CD8-positive, alpha-beta memory T cell (primary cell): ENCODE results near the gene RANBP9. TPM values are rescaled to one million over a fixed set of nuclear protein-coding genes. Genes with fewer than 3 reads are reported as not detected.

Source experiments
- CTCF ChIA-PET: fragments of 350-600 bp; sonication (Branson Sonifier 250); formaldehyde crosslinking; loops from one replicate; lab custom pipeline; 2021; ENCODE audit warnings: antibody characterized with exemption; lab: Charles Lee
- POLR2A ChIA-PET: fragments of 350-600 bp; sonication (Branson Sonifier 250); formaldehyde crosslinking; loops from one replicate; lab custom pipeline; 2021; ENCODE audit warnings: antibody characterized with exemption; lab: Charles Lee
- DNase-seq, 5 donors: peaks; one replicate each; pipeline versions ENCODE4 v3.0.0 to v3.0.0-alpha.2; 2020 to 2022; ENCODE audit warnings: mixed read lengths in 1 of 5
- H3K27ac ChIP-seq: one replicate; pipeline ENCODE4 v1.7.0; 2013; ENCODE audit warnings: low read depth, mild to moderate bottlenecking, low read length, moderate library complexity
- H3K27me3 ChIP-seq: 2 replicates; pipeline ENCODE4 v1.7.0; 2013; ENCODE audit warnings: low read length, mild to moderate bottlenecking; ENCODE audit not compliant: insufficient read depth, poor library complexity, severe bottlenecking
- H3K36me3 ChIP-seq: 2 replicates; pipeline ENCODE4 v1.7.0; 2013; ENCODE audit warnings: mild to moderate bottlenecking, low read length, moderate library complexity; ENCODE audit not compliant: insufficient read depth
- H3K4me1 ChIP-seq: 2 replicates; pipeline ENCODE4 v1.7.0; 2013; ENCODE audit warnings: mild to moderate bottlenecking, low read length, moderate library complexity; ENCODE audit not compliant: insufficient read depth
- H3K4me3 ChIP-seq: 2 replicates; pipeline ENCODE4 v1.7.0; 2013; ENCODE audit warnings: mild to moderate bottlenecking, low read length
- H3K9me3 ChIP-seq: 2 replicates; pipeline ENCODE4 v1.7.0; 2013; ENCODE audit warnings: mild to moderate bottlenecking, low read length
- H3K27ac Mint-ChIP-seq, 8 donors: one replicate each; pipeline ENCODE4 v1.8.0; 2020 to 2021; ENCODE audit warnings: mixed read lengths in 8 of 8, mild to moderate bottlenecking in 6 of 8, inconsistent platforms in 3 of 8, moderate library complexity in 3 of 8
- H3K27me3 Mint-ChIP-seq, 2 donors: one replicate each; pipeline ENCODE4 v1.8.0; 2020 to 2021; ENCODE audit warnings: mixed read lengths in 2 of 2, mild to moderate bottlenecking in 1 of 2, moderate library complexity in 1 of 2
- H3K36me3 Mint-ChIP-seq, 3 donors: one replicate each; pipeline ENCODE4 v1.8.0; 2020 to 2021; ENCODE audit warnings: mixed read lengths in 3 of 3, inconsistent platforms in 1 of 3, mild to moderate bottlenecking in 1 of 3
- H3K4me1 Mint-ChIP-seq, 3 donors: one replicate each; pipeline ENCODE4 v1.8.0; 2020 to 2021; ENCODE audit warnings: mixed read lengths in 3 of 3, inconsistent platforms in 1 of 3, mild to moderate bottlenecking in 1 of 3
- H3K4me3 Mint-ChIP-seq, 7 donors: one replicate each; pipeline ENCODE4 v1.8.0; 2020 to 2021; ENCODE audit warnings: mixed read lengths in 7 of 7, mild to moderate bottlenecking in 6 of 7, moderate library complexity in 4 of 7, inconsistent platforms in 2 of 7
- H3K9me3 Mint-ChIP-seq, 5 donors: one replicate each; pipeline ENCODE4 v1.8.0; 2020 to 2022; ENCODE audit warnings: mixed read lengths in 5 of 5, mild to moderate bottlenecking in 3 of 5, moderate library complexity in 2 of 5, inconsistent platforms in 1 of 5
- polyA plus RNA-seq: library from polyadenylated mRNA; unstranded; fragments of 300-500 nt; fragmentation: Illumina TruSeq; gene quantifications from one replicate; pipeline ENCODE4 v1.2.3, GENCODE V29; 2021
- total RNA-seq, 2 experiments: library from RNA; stranded (reverse); gene quantifications; one replicate each; pipeline ENCODE4 v1.2.3, GENCODE V29; 2021

The RANBP9 gene
- total and polyA plus RNA-seq, 3 experiments from 2014 or later: 6.2 to 47.0 (median 45.4) TPM

- Histone ChIP-seq H3K27me3 (no peaks in the 10 kb centered on the region), H3K27ac (no peak overlapping the region), H3K4me1 (peaks cover 51% of the 10 kb centered on the region), H3K9me3 (no peaks in the 10 kb centered on the region), H3K4me3 (no peak overlapping the region), H3K36me3 (no peaks in the 10 kb centered on the region)
- Mint-ChIP-seq H3K27ac (peak overlapping the region in 7 of 8 donors; percentile 25 to 87 (median 76)), H3K36me3 (peaks cover 3 to 33% (median 8%) of the 10 kb centered on the region in 3 donors), H3K9me3 (no peaks in the 10 kb centered on the region), H3K27me3 (no peaks in the 10 kb centered on the region), H3K4me1 (peaks cover 61 to 91% (median 70%) of the 10 kb centered on the region in 3 donors), H3K4me3 (peak overlapping the region in 2 of 7 donors; percentile 4 to 58)
- ChIA-PET POLR2A (interaction anchor here (1.2 to 2.1 kb wide), 3 partner anchors 14 to 81 kb away, joined by 3 to 10 read pairs (median 4); partner anchors contain the start of gene NOL7), CTCF (interaction anchor here (1.3 to 1.8 kb wide), 3 partner anchors 11 to 80 kb away, joined by 5 to 7 read pairs (median 5); partner anchors contain the start of gene NOL7)
- DNase-seq: no peak
These were observed 15.4 kb downstream of the RANBP9 start for GRCh38 chr6:13696226-13696625.

GRCh38 chr6:13695252-13695651 lies 16.4 kb downstream of the RANBP9 start:
- no peaks in the 10 kb centered on the region for H3K9me3 Mint-ChIP-seq
- H3K4me3 Mint-ChIP-seq: peak overlapping the region in 6 of 7 donors; percentile 25 to 68 (median 60)
- no peaks in the 10 kb centered on the region for H3K36me3 ChIP-seq
- CTCF ChIA-PET: interaction anchor here (0.9 to 1.8 kb wide), 5 partner anchors 9 to 79 kb away, joined by 3 to 7 read pairs (median 3); partner anchors contain the start of genes NOL7 and RANBP9
- H3K27me3 Mint-ChIP-seq: no peaks in the 10 kb centered on the region
- no peak overlapping the region for H3K4me3 ChIP-seq
- POLR2A ChIA-PET: interaction anchor here (0.5 to 2.1 kb wide), 9 partner anchors 14 to 121 kb away, joined by 3 to 10 read pairs (median 5); partner anchors contain the start of genes NOL7 and SIRT5
- H3K9me3 ChIP-seq: no peaks in the 10 kb centered on the region
- peaks cover 57 to 88% (median 66%) of the 10 kb centered on the region in 3 donors for H3K4me1 Mint-ChIP-seq
- no peak overlapping the region for H3K27ac ChIP-seq
- no peaks in the 10 kb centered on the region for H3K27me3 ChIP-seq
- peak in 1 of 5 donors; percentile 14 for DNase-seq
- peaks cover 46% of the 10 kb centered on the region for H3K4me1 ChIP-seq
- peaks cover 3 to 38% (median 9%) of the 10 kb centered on the region in 3 donors for H3K36me3 Mint-ChIP-seq
- H3K27ac Mint-ChIP-seq: peak overlapping the region; percentile 68 to 95 (median 82)

- Histone ChIP-seq H3K27me3 (no peaks in the 10 kb centered on the region), H3K4me3 (no peak overlapping the region), H3K36me3 (no peaks in the 10 kb centered on the region), H3K9me3 (no peaks in the 10 kb centered on the region), H3K4me1 (peaks cover 48% of the 10 kb centered on the region), H3K27ac (no peak overlapping the region)
- no peak for DNase-seq
- peak overlapping the region in 3 of 7 donors; percentile 3 to 68 (median 52) for H3K4me3 Mint-ChIP-seq
- ChIA-PET CTCF (interaction anchor here (1.0 to 1.8 kb wide), 3 partner anchors 10 to 79 kb away, joined by 3 to 7 read pairs (median 5); partner anchors contain the start of gene NOL7), POLR2A (interaction anchor here (1.3 to 2.1 kb wide), 3 partner anchors 15 to 78 kb away, joined by 3 to 10 read pairs (median 3); partner anchors contain the start of gene RANBP9)
- H3K9me3 Mint-ChIP-seq: no peaks in the 10 kb centered on the region
- peak overlapping the region in 6 of 8 donors; percentile 8 to 95 (median 59) for H3K27ac Mint-ChIP-seq
- peaks cover 3 to 41% (median 9%) of the 10 kb centered on the region in 3 donors for H3K36me3 Mint-ChIP-seq
- H3K27me3 Mint-ChIP-seq: no peaks in the 10 kb centered on the region
- H3K4me1 Mint-ChIP-seq: peaks cover 59 to 88% (median 69%) of the 10 kb centered on the region in 3 donors
These were observed 17.1 kb downstream of the RANBP9 start for GRCh38 chr6:13694562-13694961.

- H3K36me3 Mint-ChIP-seq: peaks cover 0 to 34% (median 9%) of the 10 kb centered on the region in 3 donors
- POLR2A ChIA-PET: no interaction called here
- Histone ChIP-seq H3K4me3 (no peak overlapping the region), H3K36me3 (no peaks in the 10 kb centered on the region), H3K27ac (no peak overlapping the region), H3K4me1 (peaks cover 49% of the 10 kb centered on the region), H3K9me3 (no peaks in the 10 kb centered on the region), H3K27me3 (no peaks in the 10 kb centered on the region)
- DNase-seq: no peak
- peak overlapping the region in 2 of 7 donors; percentile 2 to 5 for H3K4me3 Mint-ChIP-seq
- no peaks in the 10 kb centered on the region for H3K9me3 Mint-ChIP-seq
- CTCF ChIA-PET: interaction anchor here (0.7 kb wide), 1 partner anchor 23 kb away, joined by 3 read pairs; no protein-coding TSS in a partner anchor
- no peaks in the 10 kb centered on the region for H3K27me3 Mint-ChIP-seq
- H3K4me1 Mint-ChIP-seq: peaks cover 57 to 79% (median 70%) of the 10 kb centered on the region in 3 donors
- peak overlapping the region; percentile 37 to 97 (median 78) for H3K27ac Mint-ChIP-seq
These were observed 22.0 kb downstream of the RANBP9 start for GRCh38 chr6:13689511-13690256.

GRCh38 chr6:13688692-13689196 lies 22.9 kb downstream of the RANBP9 start:
- H3K4me1 Mint-ChIP-seq: peaks cover 59 to 79% (median 70%) of the 10 kb centered on the region in 3 donors
- no peaks in the 10 kb centered on the region for H3K27me3 Mint-ChIP-seq
- H3K36me3 Mint-ChIP-seq: peaks cover 0 to 29% (median 10%) of the 10 kb centered on the region in 3 donors
- Histone ChIP-seq H3K27ac (no peak overlapping the region), H3K9me3 (no peaks in the 10 kb centered on the region), H3K27me3 (no peaks in the 10 kb centered on the region), H3K4me1 (peaks cover 54% of the 10 kb centered on the region), H3K4me3 (no peak overlapping the region), H3K36me3 (no peaks in the 10 kb centered on the region)
- CTCF ChIA-PET: interaction anchor here (0.7 to 2.3 kb wide), 2 partner anchors 22 to 74 kb away, joined by 3 to 11 read pairs; partner anchors contain the start of gene NOL7
- POLR2A ChIA-PET: interaction anchor here (0.8 to 1.8 kb wide), 2 partner anchors 21 to 74 kb away, joined by 4 to 10 read pairs; partner anchors contain the start of gene NOL7
- no peak for DNase-seq
- peak overlapping the region; percentile 0 to 78 (median 58) for H3K4me3 Mint-ChIP-seq
- H3K9me3 Mint-ChIP-seq: no peaks in the 10 kb centered on the region
- peak overlapping the region; percentile 80 to 97 (median 94) for H3K27ac Mint-ChIP-seq

GRCh38 chr6:13687917-13688351 lies 23.7 kb downstream of the RANBP9 start:
- H3K4me3 Mint-ChIP-seq: peak overlapping the region; percentile 1 to 78 (median 69)
- H3K27me3 Mint-ChIP-seq: no peaks in the 10 kb centered on the region
- H3K27ac ChIP-seq: no peak overlapping the region
- no peaks in the 10 kb centered on the region for H3K27me3 ChIP-seq
- no peaks in the 10 kb centered on the region for H3K36me3 ChIP-seq
- no peaks in the 10 kb centered on the region for H3K9me3 Mint-ChIP-seq
- POLR2A ChIA-PET: interaction anchor here (0.8 to 1.8 kb wide), 3 partner anchors 22 to 73 kb away, joined by 4 to 10 read pairs (median 5); partner anchors contain the start of gene NOL7
- peaks cover 0 to 24% (median 10%) of the 10 kb centered on the region in 3 donors for H3K36me3 Mint-ChIP-seq
- H3K4me3 ChIP-seq: no peak overlapping the region
- CTCF ChIA-PET: interaction anchor here (0.8 to 2.3 kb wide), 2 partner anchors 73 to 76 kb away, joined by 3 to 11 read pairs; partner anchors contain the start of gene NOL7
- no peaks in the 10 kb centered on the region for H3K9me3 ChIP-seq
- H3K27ac Mint-ChIP-seq: peak overlapping the region; percentile 80 to 97 (median 94)
- peak in 2 of 5 donors; percentile 52 for DNase-seq
- H3K4me1 ChIP-seq: peaks cover 62% of the 10 kb centered on the region
- H3K4me1 Mint-ChIP-seq: peaks cover 55 to 75% (median 65%) of the 10 kb centered on the region in 3 donors

- POLR2A ChIA-PET: no interaction called here
These were observed 26.8 kb downstream of the RANBP9 start for GRCh38 chr6:13684855-13685254.

More at GRCh38 chr6:13684855-13685254, 26.8 kb downstream of the RANBP9 start:
- H3K27me3 Mint-ChIP-seq: no peaks in the 10 kb centered on the region
- Histone ChIP-seq H3K4me3 (no peak overlapping the region), H3K36me3 (no peaks in the 10 kb centered on the region), H3K27me3 (no peaks in the 10 kb centered on the region), H3K27ac (no peak overlapping the region), H3K4me1 (peaks cover 79% of the 10 kb centered on the region), H3K9me3 (no peaks in the 10 kb centered on the region)
- peak overlapping the region in 7 of 8 donors; percentile 24 to 85 (median 71) for H3K27ac Mint-ChIP-seq
- peaks cover 3 to 15% (median 6%) of the 10 kb centered on the region in 3 donors for H3K36me3 Mint-ChIP-seq
- CTCF ChIA-PET: interaction anchor here (0.7 to 1.5 kb wide), 4 partner anchors 11 to 70 kb away, joined by 3 to 6 read pairs (median 5); partner anchors contain the start of genes NOL7 and RANBP9
- H3K4me1 Mint-ChIP-seq: peaks cover 72 to 83% (median 83%) of the 10 kb centered on the region in 3 donors
- no peak for DNase-seq
- H3K4me3 Mint-ChIP-seq: no peak overlapping the region
- H3K9me3 Mint-ChIP-seq: no peaks in the 10 kb centered on the region
